A673 (cell line): ENCODE measurements around the gene TOP2B. TPM values are rescaled to one million over a fixed set of nuclear protein-coding genes. Genes with fewer than 3 reads are reported as not detected.

ENCODE experiments used
- BruUV-seq: library from RNA; stranded (reverse); fragments of 400-500 nt; replicated peaks from 2 replicates; lab custom pipeline; 2021; lab: Mats Ljungman, UMichigan
- CTCF ChIA-PET: fragments of 300-600 bp; sonication (Branson Sonifier 250); formaldehyde crosslinking; loops from one replicate; lab custom pipeline; 2022; ENCODE audit warnings: antibody characterized with exemption; lab: Charles Lee
- POLR2A ChIA-PET: fragments of 300-600 bp; sonication (Branson Sonifier 250); formaldehyde crosslinking; loops from one replicate; lab custom pipeline; 2022; ENCODE audit warnings: antibody characterized with exemption; ENCODE audit not compliant: low non-redundant PET; lab: Charles Lee
- DNase-seq: peaks from one replicate; pipeline ENCODE4 v3.0.0-alpha.2; 2015; ENCODE audit warnings: low spot score
- H3K27ac ChIP-seq: fragments of 200-600 bp; sonication (generic); 2 replicates; pipeline ENCODE4 v1.5.1; 2016; ENCODE audit warnings: mixed run types, low read depth, mild to moderate bottlenecking, mixed read lengths, antibody characterized with exemption, low read length; ENCODE audit not compliant: poor library complexity, severe bottlenecking
- H3K27me3 ChIP-seq: fragments of 200-600 bp; sonication (generic); replicated peaks from 2 replicates; pipeline ENCODE4 v1.6.1; 2017; ENCODE audit warnings: mixed run types, low read depth, mild to moderate bottlenecking, mixed read lengths, antibody characterized with exemption, low read length; ENCODE audit not compliant: insufficient read depth, poor library complexity
- H3K36me3 ChIP-seq: fragments of 200-600 bp; sonication (generic); 2 replicates; pipeline ENCODE4 v1.6.1; 2016; ENCODE audit warnings: mixed run types, mild to moderate bottlenecking, mixed read lengths, antibody characterized with exemption, low read length; ENCODE audit not compliant: insufficient read depth, poor library complexity, severe bottlenecking
- H3K4me1 ChIP-seq: fragments of 200-600 bp; sonication (generic); 2 replicates; pipeline ENCODE4 v1.6.1; 2017; ENCODE audit warnings: mixed run types, mild to moderate bottlenecking, mixed read lengths, antibody characterized with exemption, low read length; ENCODE audit not compliant: insufficient read depth, poor library complexity, severe bottlenecking
- H3K4me3 ChIP-seq: fragments of 200-600 bp; sonication (generic); 2 replicates; pipeline ENCODE4 v1.5.1; 2016; ENCODE audit warnings: low read depth, mixed run types, mild to moderate bottlenecking, mixed read lengths, low read length; ENCODE audit not compliant: poor library complexity, severe bottlenecking
- H3K9me3 ChIP-seq: fragments of 200-600 bp; sonication (generic); 2 replicates; pipeline ENCODE4 v1.6.1; 2016; ENCODE audit warnings: mixed run types, low read depth, mild to moderate bottlenecking, mixed read lengths, antibody characterized with exemption, low read length; ENCODE audit not compliant: poor library complexity, severe bottlenecking
- EZH2 ChIP-seq: fragments of 200-600 bp; sonication (generic); IDR thresholded peaks from 2 replicates; pipeline ENCODE4 v1.6.1; 2017; ENCODE audit warnings: borderline replicate concordance, low read depth, mild to moderate bottlenecking, mixed read lengths, antibody characterized with exemption, low read length; ENCODE audit not compliant: poor library complexity, severe bottlenecking
- intact Hi-C: fragments of 100-400 bp; cut with micrococcal nuclease; formaldehyde crosslinking; loops from one replicate; pipeline ENCODE4 v1.10.0; 2022; ENCODE audit not compliant: unreplicated experiment
- total RNA-seq: library from RNA; stranded (reverse); gene quantifications from 2 replicates; pipeline ENCODE4 v1.2.3, GENCODE V29; 2021
- TF ChIP-seq, protein P1 (sequence below): fragments of 300-800, 200-600 bp; sonication (generic); conservative IDR thresholded peaks from 2 replicates; pipeline ENCODE4 v1.5.1; 2017; ENCODE audit warnings: low read depth, mild to moderate bottlenecking, antibody characterized with exemption, low read length, moderate library complexity, mixed read lengths

TOP2B gene
- total RNA-seq, 1 experiment from 2014 or later = 154 TPM

DNA sequence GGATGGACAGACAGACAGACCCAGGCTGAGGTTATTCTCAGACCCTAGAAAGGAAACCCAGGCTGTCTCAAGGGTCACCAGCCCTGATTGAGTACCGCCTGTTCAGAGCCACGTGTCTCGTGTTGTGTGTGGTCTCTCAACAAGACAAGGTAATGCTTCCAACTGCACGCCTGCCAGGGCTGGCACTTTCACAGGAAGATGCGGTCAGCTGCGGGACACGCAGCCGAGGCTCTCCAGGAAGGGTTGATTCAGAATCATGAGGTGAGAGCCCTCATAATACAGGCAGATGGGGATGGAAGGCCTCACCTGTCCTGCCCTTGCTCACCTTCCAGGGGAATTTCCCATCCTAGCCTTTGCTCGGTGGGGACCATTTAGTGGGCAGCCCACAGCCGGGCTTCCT lies 81.4 kb downstream of the TOP2B start:
- ChIA-PET POLR2A (no interaction called here), CTCF (no interaction called here)
- Histone ChIP-seq H3K9me3 (no peaks in the 10 kb centered on the region), H3K36me3 (no peaks in the 10 kb centered on the region), H3K27me3 (no peaks in the 10 kb centered on the region), H3K4me1 (no peaks in the 10 kb centered on the region), H3K4me3 (no peak overlapping the region), H3K27ac (no peak overlapping the region)
- no TSS peak for BruUV-seq
- TF ChIP-seq EZH2 = no peak
- TF ChIP-seq, protein P1, sequence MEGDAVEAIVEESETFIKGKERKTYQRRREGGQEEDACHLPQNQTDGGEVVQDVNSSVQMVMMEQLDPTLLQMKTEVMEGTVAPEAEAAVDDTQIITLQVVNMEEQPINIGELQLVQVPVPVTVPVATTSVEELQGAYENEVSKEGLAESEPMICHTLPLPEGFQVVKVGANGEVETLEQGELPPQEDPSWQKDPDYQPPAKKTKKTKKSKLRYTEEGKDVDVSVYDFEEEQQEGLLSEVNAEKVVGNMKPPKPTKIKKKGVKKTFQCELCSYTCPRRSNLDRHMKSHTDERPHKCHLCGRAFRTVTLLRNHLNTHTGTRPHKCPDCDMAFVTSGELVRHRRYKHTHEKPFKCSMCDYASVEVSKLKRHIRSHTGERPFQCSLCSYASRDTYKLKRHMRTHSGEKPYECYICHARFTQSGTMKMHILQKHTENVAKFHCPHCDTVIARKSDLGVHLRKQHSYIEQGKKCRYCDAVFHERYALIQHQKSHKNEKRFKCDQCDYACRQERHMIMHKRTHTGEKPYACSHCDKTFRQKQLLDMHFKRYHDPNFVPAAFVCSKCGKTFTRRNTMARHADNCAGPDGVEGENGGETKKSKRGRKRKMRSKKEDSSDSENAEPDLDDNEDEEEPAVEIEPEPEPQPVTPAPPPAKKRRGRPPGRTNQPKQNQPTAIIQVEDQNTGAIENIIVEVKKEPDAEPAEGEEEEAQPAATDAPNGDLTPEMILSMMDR = no peak
- intact Hi-C loops = no loop called here
- no peak for DNase-seq

DNA sequence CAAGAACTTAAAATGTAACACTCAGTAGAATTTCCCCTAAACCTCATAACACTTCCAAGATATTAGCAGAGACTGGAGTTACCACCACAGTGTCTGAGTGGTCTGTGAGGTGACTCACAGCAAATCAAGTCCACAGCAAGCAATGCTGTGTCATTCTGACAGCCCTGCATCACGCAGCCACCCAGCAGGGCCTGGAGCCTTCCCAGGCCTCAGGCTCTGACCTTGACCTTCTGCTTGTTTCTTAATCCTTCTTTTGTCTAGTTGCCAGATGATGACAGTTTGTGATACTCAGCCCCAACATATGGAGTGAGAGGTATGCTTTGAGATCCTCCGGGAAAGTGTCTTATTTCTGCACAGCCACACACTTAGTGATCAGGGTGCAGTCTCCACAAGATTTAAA lies 82.5 kb downstream of the TOP2B start:
- Histone ChIP-seq H3K27ac (no peak overlapping the region), H3K9me3 (no peaks in the 10 kb centered on the region), H3K27me3 (no peaks in the 10 kb centered on the region), H3K4me1 (no peaks in the 10 kb centered on the region), H3K36me3 (no peaks in the 10 kb centered on the region), H3K4me3 (no peak overlapping the region)
- no TSS peak for BruUV-seq
- CTCF ChIA-PET = no interaction called here
- POLR2A ChIA-PET = no interaction called here
- TF ChIP-seq, protein P1 = no peak
- TF ChIP-seq EZH2 = no peak
- no peak for DNase-seq
- intact Hi-C loops = no loop called here

GRCh38 chr3:25581823-25582222 lies 82.9 kb downstream of the TOP2B start:
- no peak for DNase-seq
- no peaks in the 10 kb centered on the region for H3K9me3 ChIP-seq
- H3K27me3 ChIP-seq = no peaks in the 10 kb centered on the region
- H3K36me3 ChIP-seq = no peaks in the 10 kb centered on the region
- no TSS peak for BruUV-seq
- ChIA-PET POLR2A (no interaction called here), CTCF (no interaction called here)
- H3K4me1 ChIP-seq = no peaks in the 10 kb centered on the region
- intact Hi-C loops = no loop called here
- H3K27ac ChIP-seq = no peak overlapping the region
- TF ChIP-seq, protein P1 = no peak
- TF ChIP-seq EZH2 = no peak
- no peak overlapping the region for H3K4me3 ChIP-seq
